ENCODE results near the gene EFNA1. TPM values are rescaled to one million over a fixed set of nuclear protein-coding genes. Genes with fewer than 3 reads are reported as not detected.

EFNA1 gene
- total and polyA plus RNA-seq, 2 of the 13 experiments (the other 11 are each of a cell fraction or from before 2014, with no cell fraction given): 81.8 to 874 TPM

GRCh38 chr1:155107309-155108264, 20.1 kb upstream of the EFNA1 start (continued):
- TF ChIP-seq ISL2 (CRISPR knock-in tag; IDR thresholded peaks at IDR 0.05) (0 out of 2 replicates have a peak, but pooled peaks have one; percentile 34), FOXM1 (CRISPR knock-in tag; IDR thresholded peaks at IDR 0.05) (no peak), MYC (CRISPR knock-in tag; IDR thresholded peaks at IDR 0.05; ENCODE audit: borderline replicate concordance) (0 out of 2 replicates have a peak, but pooled peaks have one; percentile 27), ZNF672 (CRISPR knock-in tag; IDR thresholded peaks at IDR 0.05) (no peak), SPEN (CRISPR knock-in tag; IDR thresholded peaks at IDR 0.05; ENCODE audit: low read depth) (peak; percentile 44; the same call in 1 of the 2 replicates), ZNF513 (CRISPR knock-in tag; conservative IDR thresholded peaks at IDR 0.05) (no peak), ZFP1 (CRISPR knock-in tag; IDR thresholded peaks at IDR 0.05) (no peak), JUN (CRISPR knock-in tag; IDR thresholded peaks at IDR 0.05) (no peak), POLR2A (IDR thresholded peaks at IDR 0.05; ENCODE audit: insufficient read depth in 1 of 2, low read depth in 2 of 2, low read length in 2 of 2) (peak in 1 of 2 experiments; percentile 42; a peak in 1 of 4 replicates), PAXIP1 (CRISPR knock-in tag; conservative IDR thresholded peaks at IDR 0.05) (peak; percentile 71), ZZZ3 (CRISPR knock-in tag; IDR thresholded peaks at IDR 0.05; ENCODE audit: borderline replicate concordance) (no peak), NR2C2 (CRISPR knock-in tag; IDR thresholded peaks at IDR 0.05; ENCODE audit: borderline replicate concordance) (peak; percentile 59; the same call in 1 of the 2 replicates), ZNF607 (CRISPR knock-in tag; IDR thresholded peaks at IDR 0.05; ENCODE audit: borderline replicate concordance) (peak; percentile 47; the same call in 1 of the 2 replicates), SOX6 (IDR thresholded peaks at IDR 0.05) (no peak), SOX6 (CRISPR knock-in tag; IDR thresholded peaks at IDR 0.05) (peak; percentile 75), RARA (CRISPR knock-in tag; IDR thresholded peaks at IDR 0.05) (peak; percentile 68), TGIF2 (CRISPR knock-in tag; IDR thresholded peaks at IDR 0.05) (peak; percentile 21; the same call in 1 of the 2 replicates), THAP11 (CRISPR knock-in tag; IDR thresholded peaks at IDR 0.05) (peak; percentile 42; the same call in 1 of the 2 replicates), SIN3B (IDR thresholded peaks at IDR 0.05; ENCODE audit: low read length) (no peak)
- TF ChIP-seq, protein P1, sequence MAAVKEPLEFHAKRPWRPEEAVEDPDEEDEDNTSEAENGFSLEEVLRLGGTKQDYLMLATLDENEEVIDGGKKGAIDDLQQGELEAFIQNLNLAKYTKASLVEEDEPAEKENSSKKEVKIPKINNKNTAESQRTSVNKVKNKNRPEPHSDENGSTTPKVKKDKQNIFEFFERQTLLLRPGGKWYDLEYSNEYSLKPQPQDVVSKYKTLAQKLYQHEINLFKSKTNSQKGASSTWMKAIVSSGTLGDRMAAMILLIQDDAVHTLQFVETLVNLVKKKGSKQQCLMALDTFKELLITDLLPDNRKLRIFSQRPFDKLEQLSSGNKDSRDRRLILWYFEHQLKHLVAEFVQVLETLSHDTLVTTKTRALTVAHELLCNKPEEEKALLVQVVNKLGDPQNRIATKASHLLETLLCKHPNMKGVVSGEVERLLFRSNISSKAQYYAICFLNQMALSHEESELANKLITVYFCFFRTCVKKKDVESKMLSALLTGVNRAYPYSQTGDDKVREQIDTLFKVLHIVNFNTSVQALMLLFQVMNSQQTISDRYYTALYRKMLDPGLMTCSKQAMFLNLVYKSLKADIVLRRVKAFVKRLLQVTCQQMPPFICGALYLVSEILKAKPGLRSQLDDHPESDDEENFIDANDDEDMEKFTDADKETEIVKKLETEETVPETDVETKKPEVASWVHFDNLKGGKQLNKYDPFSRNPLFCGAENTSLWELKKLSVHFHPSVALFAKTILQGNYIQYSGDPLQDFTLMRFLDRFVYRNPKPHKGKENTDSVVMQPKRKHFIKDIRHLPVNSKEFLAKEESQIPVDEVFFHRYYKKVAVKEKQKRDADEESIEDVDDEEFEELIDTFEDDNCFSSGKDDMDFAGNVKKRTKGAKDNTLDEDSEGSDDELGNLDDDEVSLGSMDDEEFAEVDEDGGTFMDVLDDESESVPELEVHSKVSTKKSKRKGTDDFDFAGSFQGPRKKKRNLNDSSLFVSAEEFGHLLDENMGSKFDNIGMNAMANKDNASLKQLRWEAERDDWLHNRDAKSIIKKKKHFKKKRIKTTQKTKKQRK (IDR thresholded peaks at IDR 0.05; ENCODE audit: low read length): no peak
- TF ChIP-seq, protein P2, sequence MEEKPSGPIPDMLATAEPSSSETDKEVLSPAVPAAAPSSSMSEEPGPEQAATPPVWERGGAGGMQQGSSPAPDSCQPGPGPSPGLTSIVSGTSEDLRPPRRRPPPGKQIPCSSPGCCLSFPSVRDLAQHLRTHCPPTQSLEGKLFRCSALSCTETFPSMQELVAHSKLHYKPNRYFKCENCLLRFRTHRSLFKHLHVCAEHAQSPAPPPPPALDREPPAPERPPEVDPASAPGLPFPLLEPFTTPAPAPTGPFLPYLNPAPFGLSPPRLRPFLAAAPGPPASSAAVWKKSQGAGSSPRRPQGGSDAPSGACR (CRISPR knock-in tag; IDR thresholded peaks at IDR 0.05): 0 out of 2 replicates have a peak, but pooled peaks have one; percentile 29

Data from HepG2 (cell line).